HG02970 (cell line): ENCODE measurements around the gene PIP4K2B.
A peak's percentile ranks its signal among the peaks of the same experiment; 100 is the strongest.
"Not testable (repeated sequence)": the region's sequence is repeated elsewhere in the genome, so short reads cannot be mapped to it uniquely, and the experiment has no call there.

Experiments
- ATAC-seq: cut with Tn5 transposase; IDR thresholded peaks from one replicate; pipeline ENCODE4 v1.9.1; 2021; ENCODE audit warnings: mild to moderate bottlenecking, moderate library complexity, moderate number of reproducible peaks; ENCODE audit not compliant: unreplicated experiment, low FRiP score

The PIP4K2B gene

GRCh38 chr17:38799501-38800236 lies at the start of gene PIP4K2B:
TSS of gene PIP4K2B (minus strand) at chr17:38799556. CDS start at chr17:38799424, 132 bp downstream.
- peak; percentile 74 for ATAC-seq

GRCh38 chr17:38848557-38848891 lies 49.2 kb upstream of the PIP4K2B start:
- ATAC-seq, result no peak

GRCh38 chr17:38844261-38844757 lies 45.0 kb upstream of the PIP4K2B start:
- no peak for ATAC-seq

- ATAC-seq, result no peak
These were observed 26.4 kb upstream of the PIP4K2B start for GRCh38 chr17:38825762-38826247.

GRCh38 chr17:38824899-38825761 lies 25.8 kb upstream of the PIP4K2B start, which contains the start of gene CWC25:
TSS of gene CWC25 (minus strand) at chr17:38825321. CDS start at chr17:38825183, 138 bp downstream.
- ATAC-seq, result peak; percentile 72

GRCh38 chr17:38815576-38816193 lies 16.3 kb upstream of the PIP4K2B start:
- ATAC-seq, result no peak

GRCh38 chr17:38809828-38810227 lies 10.5 kb upstream of the PIP4K2B start:
- no peak for ATAC-seq

GRCh38 chr17:38800237-38800760 lies 943 bp upstream of the PIP4K2B start:
- no peak for ATAC-seq

GRCh38 chr17:38798614-38799500 lies 499 bp downstream of the PIP4K2B start:
- peak; percentile 21 for ATAC-seq

- no peak for ATAC-seq
These were observed 1.5 kb downstream of the PIP4K2B start for GRCh38 chr17:38797828-38798227.

- ATAC-seq, result no peak
These were observed 2.2 kb downstream of the PIP4K2B start for GRCh38 chr17:38797158-38797490.

GRCh38 chr17:38796451-38797157 lies 2.8 kb downstream of the PIP4K2B start:
- no peak for ATAC-seq

GRCh38 chr17:38794221-38794620 lies 5.1 kb downstream of the PIP4K2B start:
- no peak for ATAC-seq

- no peak for ATAC-seq
These were observed 8.2 kb downstream of the PIP4K2B start for GRCh38 chr17:38791162-38791561.

- not testable (repeated sequence) for ATAC-seq
These were observed 9.1 kb downstream of the PIP4K2B start for GRCh38 chr17:38790148-38790707.

- no peak for ATAC-seq
These were observed 10.2 kb downstream of the PIP4K2B start for GRCh38 chr17:38789185-38789584.

- ATAC-seq, result not testable (repeated sequence)
These were observed 11.4 kb downstream of the PIP4K2B start for GRCh38 chr17:38787999-38788398.

- no peak for ATAC-seq
These were observed 13.0 kb downstream of the PIP4K2B start for GRCh38 chr17:38786372-38786771.

- ATAC-seq, result no peak
These were observed 16.1 kb downstream of the PIP4K2B start for GRCh38 chr17:38783227-38783626.
